HepG2 (cell line): Measurements from ENCODE around the gene GNG7. TPM values are rescaled to one million over a fixed set of nuclear protein-coding genes. Genes with fewer than 3 reads are reported as not detected.

Source experiments
- ATAC-seq: fragments of 200-7000 bp; cut with Tn5 transposase; 3 replicates; pipeline ENCODE4 v1.9.1; 2020; ENCODE audit warnings: mild to moderate bottlenecking, moderate library complexity
- BruUV-seq: library from RNA; stranded (reverse); fragments of 400-500 nt; replicated peaks from 2 replicates; lab custom pipeline; 2021; lab: Mats Ljungman, UMichigan
- CTCF ChIA-PET: fragments of 300-600 bp; formaldehyde crosslinking; extraction: SDS; loops from one replicate; lab custom pipeline; 2021; ENCODE audit warnings: low total read pairs, inconsistent platforms, low intra/inter-chr PET ratio; lab: Yijun Ruan, JAX
- POLR2A ChIA-PET: fragments of 350-600 bp; sonication (Branson Sonifier 250); formaldehyde crosslinking; loops from one replicate; lab custom pipeline; 2020; ENCODE audit warnings: antibody characterized with exemption, inconsistent platforms; lab: Yijun Ruan, JAX
- DNase-seq: peaks from one replicate; pipeline ENCODE4 v3.0.0-alpha.2; 2015; ENCODE audit warnings: low spot score
- FAIRE-seq: peaks from 3 replicates; lab custom pipeline; 2011; peaks lifted over from hg19 to GRCh38; lab: Jason Lieb, UNC
- H2AFZ ChIP-seq: one replicate; pipeline ENCODE4 v1.6.1; 2011; ENCODE audit warnings: low read length, inconsistent platforms
- H3K27ac ChIP-seq: fragments of 300-600 bp; 3 replicates; pipeline ENCODE4 v1.8.0; 2011; ENCODE audit warnings: mixed run types, mild to moderate bottlenecking, mixed read lengths, low read length, inconsistent platforms; ENCODE audit not compliant: insufficient read depth; ENCODE audit errors: extremely low read length
- H3K27me3 ChIP-seq, 2 experiments: fragments of 200-600 bp in 1 of 2; 2 replicates in 1 of 2; 3 replicates in 1 of 2; pipeline versions ENCODE4 v1.6.0 to v1.8.0; 2011; ENCODE audit warnings: low read length in 2 of 2, mild to moderate bottlenecking in 2 of 2, moderate library complexity in 2 of 2, inconsistent platforms in 1 of 2; ENCODE audit not compliant: insufficient read depth in 2 of 2, control insufficient read depth in 1 of 2
- H3K36me3 ChIP-seq, 2 experiments: fragments of 200-600 bp in 1 of 2; replicated peaks in 1 of 2; 2 replicates in 1 of 2; 3 replicates in 1 of 2; pipeline versions ENCODE4 v1.5.1 to v1.8.0; 2011; ENCODE audit warnings: low read length in 2 of 2, inconsistent platforms in 1 of 2; ENCODE audit not compliant: insufficient read depth in 2 of 2, control insufficient read depth in 1 of 2
- H3K4me1 ChIP-seq: 2 replicates; pipeline ENCODE4 v1.5.1; 2012; ENCODE audit warnings: low read length, inconsistent platforms; ENCODE audit not compliant: insufficient read depth
- H3K4me2 ChIP-seq: 2 replicates; pipeline ENCODE4 v1.6.0; 2011; ENCODE audit warnings: low read depth, low read length, inconsistent platforms
- H3K4me3 ChIP-seq, 3 experiments: fragments of 200-600 bp in 1 of 3; sonication (generic), shearing (Covaris generic) in 1 of 3; replicated peaks in 1 of 3; 2 replicates each; pipeline ENCODE4 v1.5.1; 2011 to 2016; ENCODE audit warnings: low read length in 3 of 3, inconsistent platforms in 2 of 3, low read depth in 2 of 3, mild to moderate bottlenecking in 2 of 3, control low read depth in 1 of 3, mixed read lengths in 1 of 3; ENCODE audit not compliant: insufficient read depth in 1 of 3
- H3K79me2 ChIP-seq: one replicate; pipeline ENCODE4 v1.6.1; 2011; ENCODE audit warnings: low read length, inconsistent platforms; ENCODE audit not compliant: insufficient read depth
- H3K9ac ChIP-seq: 2 replicates; pipeline ENCODE4 v1.6.0; 2011; ENCODE audit warnings: mild to moderate bottlenecking, low read depth, low read length, inconsistent platforms; ENCODE audit not compliant: insufficient read depth
- H3K9me3 ChIP-seq: 2 replicates; pipeline ENCODE4 v1.5.1; 2012; ENCODE audit warnings: mild to moderate bottlenecking, low read length
- H4K20me1 ChIP-seq: 2 replicates; pipeline ENCODE4 v1.6.0; 2011; ENCODE audit warnings: inconsistent platforms, mild to moderate bottlenecking, low read length, moderate library complexity; ENCODE audit not compliant: insufficient read depth
- HNRNPL ChIP-seq: fragments of 200-400 bp; formaldehyde crosslinking; IDR thresholded peaks from 2 replicates; pipeline ENCODE4 v1.6.1; 2017; ENCODE audit warnings: mild to moderate bottlenecking, low read depth, low read length
- NCOA1 ChIP-seq: sonication (generic); formaldehyde crosslinking; IDR thresholded peaks from 2 replicates; pipeline ENCODE4 v1.9.0; 2021; ENCODE audit warnings: missing genetic modification reagents
- WGBS: methylation state at CpG from one replicate; pipeline ENCODE4 v1.1.6; 2017; ENCODE audit warnings: low lambda C conversion rate; 5-methylcytosine and 5-hydroxymethylcytosine counted together
- in situ Hi-C: cut with HindIII; loops from 2 replicates; pipeline ENCODE4 v1.10.0; 2017; ENCODE audit warnings: low pct_unique_long_range_greater_than_20kb; ENCODE audit not compliant: extremely low pct_ligation_motif_present
- intact Hi-C: fragments of 100-400 bp; cut with micrococcal nuclease; formaldehyde crosslinking; loops from one replicate; pipeline ENCODE4 v1.10.0; 2022; ENCODE audit not compliant: unreplicated experiment
- polyA plus RNA-seq, 8 experiments: library from polyadenylated mRNA; depleted of rRNA in 3 of 8; stranded (reverse) in 7 of 8; unstranded in 1 of 8; fragments of >200 nt; fragmentation: Illumina TruSeq in 4 of 8; extraction: Trizol in 4 of 8; gene quantifications; 2 replicates each; pipeline versions ENCODE4 v1.2.1 to v1.2.3, GENCODE V29; 2011 to 2016; ENCODE audit warnings: low read depth in 4 of 8, missing spikeins in 1 of 8, mixed read lengths in 1 of 8; ENCODE audit not compliant: insufficient read depth in 1 of 8
- total RNA-seq, 5 experiments: library from RNA; depleted of rRNA; stranded (reverse); fragments of >200 nt; fragmentation: Illumina TruSeq; extraction: Trizol; gene quantifications; 2 replicates each; pipeline ENCODE4 v1.2.3, GENCODE V29; 2016; ENCODE audit warnings: low read depth in 1 of 5
- TF ChIP-seq, protein P1 (sequence below): sonication (generic); formaldehyde crosslinking; IDR thresholded peaks from 2 replicates; pipeline ENCODE4 v1.8.1; 2023; ENCODE audit warnings: mild to moderate bottlenecking, missing genetic modification reagents

GNG7 gene
- total and polyA plus RNA-seq, 2 of the 13 experiments (the other 11 are each of a cell fraction or from before 2014, with no cell fraction given): 1.4 to 3.3 TPM

DNA sequence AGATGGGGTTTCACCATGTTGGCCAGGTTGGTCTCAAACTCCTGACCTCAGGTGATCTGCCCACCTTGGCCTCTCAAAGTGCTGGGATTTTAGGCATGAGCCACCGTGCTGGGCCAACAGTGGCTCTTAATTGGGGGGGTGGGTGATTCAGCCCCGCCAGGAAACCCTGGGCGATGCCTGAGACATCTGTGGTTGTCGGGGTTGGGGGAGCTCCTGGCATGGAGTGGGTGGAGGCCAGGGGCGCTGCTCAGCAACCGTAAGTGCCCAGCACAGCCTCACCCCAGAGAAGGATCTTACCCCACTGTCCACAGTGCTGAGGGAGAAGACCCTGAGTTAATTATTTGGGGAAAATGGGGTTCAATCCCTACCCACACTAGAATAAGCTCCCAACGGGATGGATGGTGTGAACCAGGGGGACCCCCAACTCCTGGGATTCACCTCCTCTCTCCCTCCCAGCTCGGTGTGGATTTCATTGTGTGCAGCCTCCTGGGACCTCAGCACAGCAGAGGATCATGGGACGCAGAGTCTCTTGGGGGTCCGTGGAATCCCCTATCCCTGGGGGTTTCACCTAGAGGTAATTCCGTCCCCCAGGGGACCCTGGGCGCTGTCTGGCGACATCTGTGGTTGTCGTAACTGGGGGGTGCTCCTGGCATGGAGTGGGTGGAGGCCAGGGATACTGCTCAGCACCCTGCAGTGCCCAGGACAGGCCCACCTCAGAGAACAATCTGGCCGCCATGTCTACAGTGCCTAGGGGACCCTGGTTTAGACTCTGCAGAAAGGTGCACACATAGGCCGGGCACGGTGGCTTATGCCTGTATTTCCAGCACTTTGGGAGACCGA, 157.7 kb downstream of the GNG7 start:
- H3K27ac ChIP-seq: peak overlapping the region; percentile 100
- TF ChIP-seq, protein P1, sequence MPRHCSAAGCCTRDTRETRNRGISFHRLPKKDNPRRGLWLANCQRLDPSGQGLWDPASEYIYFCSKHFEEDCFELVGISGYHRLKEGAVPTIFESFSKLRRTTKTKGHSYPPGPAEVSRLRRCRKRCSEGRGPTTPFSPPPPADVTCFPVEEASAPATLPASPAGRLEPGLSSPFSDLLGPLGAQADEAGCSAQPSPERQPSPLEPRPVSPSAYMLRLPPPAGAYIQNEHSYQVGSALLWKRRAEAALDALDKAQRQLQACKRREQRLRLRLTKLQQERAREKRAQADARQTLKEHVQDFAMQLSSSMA (CRISPR knock-in tag): no peak
- 0 out of 2 replicates have a peak, but pooled peaks have one; percentile 24 for TF ChIP-seq HNRNPL
- no peak for TF ChIP-seq NCOA1
- POLR2A ChIA-PET: interaction anchor here (1.1 to 7.9 kb wide), 10 partner anchors 11 to 117 kb away, joined by 3 to 199 read pairs (median 13); partner anchors contain the start of genes GADD45B and TIMM13
- H3K9ac ChIP-seq: 0 out of 2 replicates have a peak overlapping the region, but pooled peaks have one; percentile 33
- 97% methylated on average over 10 of the region's 18 CpGs for WGBS
- no peaks in the 10 kb centered on the region for H3K27me3 ChIP-seq
- intact Hi-C loops (loop anchor here (5.0 kb wide), 1 partner anchor 67 kb away; the partner anchor contains the start of gene GADD45B), in situ Hi-C loops (loop anchor here (5.0 kb wide), 1 partner anchor 67 kb away; the partner anchor contains the start of gene GADD45B)
- ATAC-seq: no peak
- DNase-seq: no peak
- FAIRE-seq: no peak
- H3K4me2 ChIP-seq: no peak overlapping the region
- no peaks in the 10 kb centered on the region for H4K20me1 ChIP-seq
- H3K9me3 ChIP-seq: no peaks in the 10 kb centered on the region
- no peak overlapping the region for H3K4me3 ChIP-seq
- H3K79me2 ChIP-seq: no peaks in the 10 kb centered on the region
- H3K36me3 ChIP-seq: no peaks in the 10 kb centered on the region
- CTCF ChIA-PET: no interaction called here
- H3K4me1 ChIP-seq: peaks cover 83% of the 10 kb centered on the region
- no TSS peak for BruUV-seq
- no peak overlapping the region for H2AFZ ChIP-seq
